ENCODE measurements around the gene HMX3.

HMX3 gene

GRCh38 chr10:123180101-123181090 is 44.6 kb downstream of the HMX3 start:
- no peak for DNase-seq

GRCh38 chr10:123183724-123184123 is 48.0 kb downstream of the HMX3 start:
- DNase-seq = no peak

DNA sequence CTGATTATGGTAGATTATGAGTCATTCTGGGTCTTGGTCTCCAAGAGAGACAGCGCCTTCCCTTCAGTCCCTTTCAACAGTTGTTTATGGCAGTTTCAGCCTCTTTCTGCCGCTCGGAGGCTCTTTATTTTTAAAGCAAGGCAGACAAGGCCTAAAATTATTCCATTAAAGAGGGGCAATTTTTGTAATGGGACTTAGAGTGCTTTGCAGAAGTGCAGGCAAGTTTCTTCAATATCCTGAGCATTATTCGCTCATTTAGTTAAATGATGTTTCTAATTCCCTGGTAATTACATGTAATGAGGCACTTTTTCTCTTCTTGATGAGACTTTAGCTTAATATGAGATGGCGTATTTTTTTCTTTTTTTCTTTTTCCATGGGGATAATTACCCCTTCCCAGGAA is 52.0 kb downstream of the HMX3 start:
- no peak for DNase-seq

All from activated T-cell treated with anti-CD3 and anti-CD28 coated beads, Interleukin-2, amount 50 U/mL, for 1 hour (primary cell).